GM23338 (cell line): ENCODE data around the gene RSPH6A. TPM values are rescaled to one million over a fixed set of nuclear protein-coding genes. Genes with fewer than 3 reads are reported as not detected.

Source experiments
- ATAC-seq: fragments of 200-7000 bp; cut with Tn5 transposase; 3 replicates; pipeline ENCODE4 v1.9.1; 2020
- DNase-seq: peaks from one replicate; pipeline ENCODE4 v3.0.0-alpha.2; 2015; ENCODE audit warnings: low spot score
- H2AFZ ChIP-seq: fragments of 200-600 bp; sonication (generic); 2 replicates; pipeline ENCODE4 v1.8.0; 2016; ENCODE audit warnings: antibody characterized with exemption, mild to moderate bottlenecking, moderate library complexity
- H3F3A ChIP-seq: fragments of 200-600 bp; sonication (generic); replicated peaks from 2 replicates; pipeline ENCODE4 v1.8.0; 2017; ENCODE audit warnings: antibody characterized with exemption, mixed run types, low read depth
- H3K27ac ChIP-seq: fragments of 200-600 bp; sonication (generic); 2 replicates; pipeline ENCODE4 v1.6.1; 2016; ENCODE audit warnings: low read depth
- H3K27me3 ChIP-seq: fragments of 200-600 bp; sonication (generic); 2 replicates; pipeline ENCODE4 v1.8.0; 2016; ENCODE audit warnings: mild to moderate bottlenecking, mixed run types, moderate library complexity; ENCODE audit not compliant: insufficient read depth
- H3K36me3 ChIP-seq: fragments of 200-600 bp; sonication (generic); 2 replicates; pipeline ENCODE4 v1.8.0; 2016; ENCODE audit warnings: mild to moderate bottlenecking; ENCODE audit not compliant: insufficient read depth
- H3K4me1 ChIP-seq: fragments of 200-600 bp; sonication (generic); 2 replicates; pipeline ENCODE4 v1.8.0; 2016; ENCODE audit warnings: mild to moderate bottlenecking, moderate library complexity; ENCODE audit not compliant: insufficient read depth
- H3K4me2 ChIP-seq: fragments of 200-600 bp; sonication (generic); 2 replicates; pipeline ENCODE4 v1.7.1; 2017; ENCODE audit warnings: mixed run types
- H3K4me3 ChIP-seq: fragments of 200-600 bp; sonication (generic); 2 replicates; pipeline ENCODE4 v1.6.1; 2016; ENCODE audit warnings: mixed run types
- H3K79me2 ChIP-seq: fragments of 200-600 bp; sonication (generic); replicated peaks from 2 replicates; pipeline ENCODE4 v1.8.0; 2017; ENCODE audit warnings: mild to moderate bottlenecking; ENCODE audit not compliant: insufficient read depth
- H3K9me2 ChIP-seq: fragments of 200-600 bp; sonication (generic); 2 replicates; pipeline ENCODE4 v1.8.0; 2017; ENCODE audit not compliant: insufficient read depth
- H4K20me1 ChIP-seq: fragments of 200-600 bp; sonication (generic); replicated peaks from 2 replicates; pipeline ENCODE4 v1.8.0; 2017; ENCODE audit warnings: mild to moderate bottlenecking; ENCODE audit not compliant: insufficient read depth
- H3K27ac Mint-ChIP-seq: 2 replicates; pipeline ENCODE4 v1.8.0; 2020; ENCODE audit warnings: inconsistent platforms, mild to moderate bottlenecking, moderate library complexity, mixed read lengths
- H3K27me3 Mint-ChIP-seq: 3 replicates; pipeline ENCODE4 v1.8.0; 2022; ENCODE audit warnings: low read depth, mild to moderate bottlenecking, moderate library complexity, mixed read lengths, inconsistent platforms; ENCODE audit not compliant: insufficient read depth, poor library complexity
- H3K36me3 Mint-ChIP-seq: 3 replicates; pipeline ENCODE4 v1.8.0; 2021; ENCODE audit warnings: low read depth, mild to moderate bottlenecking, inconsistent platforms, moderate library complexity, mixed read lengths
- H3K4me1 Mint-ChIP-seq: 3 replicates; pipeline ENCODE4 v1.8.0; 2020; ENCODE audit warnings: mild to moderate bottlenecking, inconsistent platforms, mixed read lengths
- H3K4me3 Mint-ChIP-seq: 3 replicates; pipeline ENCODE4 v1.8.0; 2021; ENCODE audit warnings: moderate library complexity, mild to moderate bottlenecking, inconsistent platforms, mixed read lengths
- H3K9me3 Mint-ChIP-seq: 3 replicates; pipeline ENCODE4 v1.8.0; 2020; ENCODE audit warnings: moderate library complexity, mild to moderate bottlenecking, inconsistent platforms, mixed read lengths
- EZH2 ChIP-seq: fragments of 200-600 bp; sonication (generic); IDR thresholded peaks from one replicate; pipeline ENCODE4 v1.8.0; 2017; ENCODE audit warnings: antibody characterized with exemption, mild to moderate bottlenecking, low read depth; ENCODE audit not compliant: unreplicated experiment
- JUNB ChIP-seq: IDR thresholded peaks from one replicate; pipeline ENCODE4 v1.6.1; 2016; ENCODE audit warnings: antibody characterized with exemption; ENCODE audit not compliant: unreplicated experiment
- NANOG ChIP-seq: IDR thresholded peaks from 2 replicates; pipeline ENCODE4 v1.6.1; 2016; ENCODE audit warnings: antibody characterized with exemption, borderline replicate concordance
- POLR2AphosphoS5 ChIP-seq: IDR thresholded peaks from 2 replicates; pipeline ENCODE4 v1.6.1; 2016; ENCODE audit warnings: antibody characterized with exemption, low read depth
- REST ChIP-seq: IDR thresholded peaks from one replicate; pipeline ENCODE4 v1.6.1; 2018; ENCODE audit warnings: antibody characterized with exemption; ENCODE audit not compliant: unreplicated experiment
- ZNF114 ChIP-seq: fragments of 250-450 bp; sonication (Bioruptor Pico); IDR thresholded peaks from 2 replicates; pipeline ENCODE4 v1.5.0; 2020; ENCODE audit warnings: mild to moderate bottlenecking, moderate library complexity
- ZNF331 ChIP-seq: fragments of 250-450 bp; sonication (Bioruptor Pico); IDR thresholded peaks from 2 replicates; pipeline ENCODE4 v1.5.0; 2020; ENCODE audit warnings: low read depth, mild to moderate bottlenecking, moderate library complexity
- polyA plus RNA-seq: library from polyadenylated mRNA; unstranded; fragments of >200 nt; fragmentation: Nextera tagmentation; extraction: Ambion mirVana; gene quantifications from 2 replicates; pipeline ENCODE4 v1.2.1, GENCODE V29; 2016
- total RNA-seq: library from RNA; depleted of rRNA; stranded (reverse); fragments of >200 nt; shearing (Covaris generic); gene quantifications from 2 replicates; pipeline ENCODE4 v1.2.3, GENCODE V29; 2014
- TF ChIP-seq, protein P1 (sequence below), 2 experiments: fragments of 200-600 bp in 1 of 2; sonication (generic) in 1 of 2; conservative IDR thresholded peaks; 2 replicates each; pipeline versions ENCODE4 v1.5.1 to v1.6.1; 2016 to 2017; ENCODE audit warnings: antibody characterized with exemption in 2 of 2, low read depth in 2 of 2, mild to moderate bottlenecking in 2 of 2, moderate library complexity in 1 of 2
- TF ChIP-seq, protein P2 (sequence below): IDR thresholded peaks from 2 replicates; pipeline ENCODE4 v1.6.1; 2016; ENCODE audit warnings: antibody characterized with exemption

RSPH6A gene
- total and polyA plus RNA-seq, 2 experiments from 2014 or later: 0.11 to 0.21 TPM

- no peak overlapping the region for H3K4me2 ChIP-seq
- DNase-seq (peak; percentile 36), ATAC-seq (peak; percentile 63)
- H3K36me3 ChIP-seq: peaks cover 8% of the 10 kb centered on the region
- H3K9me2 ChIP-seq: no peaks in the 10 kb centered on the region
- no peak overlapping the region for H3K4me3 ChIP-seq
- H3K27me3 ChIP-seq: no peaks in the 10 kb centered on the region
- no peaks in the 10 kb centered on the region for H3K79me2 ChIP-seq
- H2AFZ ChIP-seq: no peak overlapping the region
- Mint-ChIP-seq H3K4me1 (no peaks in the 10 kb centered on the region; the same call in 2 of the 3 replicates), H3K27me3 (peaks cover 17% of the 10 kb centered on the region), H3K27ac (no peak overlapping the region), H3K9me3 (no peaks in the 10 kb centered on the region), H3K36me3 (peaks cover 93% of the 10 kb centered on the region), H3K4me3 (no peak overlapping the region)
- peaks cover 6% of the 10 kb centered on the region; the same call in 1 of the 2 replicates for H3F3A ChIP-seq
- H4K20me1 ChIP-seq: no peaks in the 10 kb centered on the region; the same call in 1 of the 2 replicates
- no peaks in the 10 kb centered on the region for H3K4me1 ChIP-seq
- TF ChIP-seq, protein P1, sequence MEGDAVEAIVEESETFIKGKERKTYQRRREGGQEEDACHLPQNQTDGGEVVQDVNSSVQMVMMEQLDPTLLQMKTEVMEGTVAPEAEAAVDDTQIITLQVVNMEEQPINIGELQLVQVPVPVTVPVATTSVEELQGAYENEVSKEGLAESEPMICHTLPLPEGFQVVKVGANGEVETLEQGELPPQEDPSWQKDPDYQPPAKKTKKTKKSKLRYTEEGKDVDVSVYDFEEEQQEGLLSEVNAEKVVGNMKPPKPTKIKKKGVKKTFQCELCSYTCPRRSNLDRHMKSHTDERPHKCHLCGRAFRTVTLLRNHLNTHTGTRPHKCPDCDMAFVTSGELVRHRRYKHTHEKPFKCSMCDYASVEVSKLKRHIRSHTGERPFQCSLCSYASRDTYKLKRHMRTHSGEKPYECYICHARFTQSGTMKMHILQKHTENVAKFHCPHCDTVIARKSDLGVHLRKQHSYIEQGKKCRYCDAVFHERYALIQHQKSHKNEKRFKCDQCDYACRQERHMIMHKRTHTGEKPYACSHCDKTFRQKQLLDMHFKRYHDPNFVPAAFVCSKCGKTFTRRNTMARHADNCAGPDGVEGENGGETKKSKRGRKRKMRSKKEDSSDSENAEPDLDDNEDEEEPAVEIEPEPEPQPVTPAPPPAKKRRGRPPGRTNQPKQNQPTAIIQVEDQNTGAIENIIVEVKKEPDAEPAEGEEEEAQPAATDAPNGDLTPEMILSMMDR (conservative IDR thresholded peaks at IDR 0.05; ENCODE audit: low read depth in 2 of 2): peak in 1 of 2 experiments; percentile 6; a peak in 1 of 4 replicates
- TF ChIP-seq POLR2AphosphoS5: no peak
- no peak overlapping the region for H3K27ac ChIP-seq
These were observed 12.5 kb upstream of the RSPH6A start for GRCh38 chr19:45827459-45828093.

- no peaks in the 10 kb centered on the region; the same call in 1 of the 2 replicates for H4K20me1 ChIP-seq
- peaks cover 6% of the 10 kb centered on the region; the same call in 1 of the 2 replicates for H3F3A ChIP-seq
- H3K36me3 ChIP-seq: peaks cover 8% of the 10 kb centered on the region
- no peaks in the 10 kb centered on the region for H3K9me2 ChIP-seq
- Mint-ChIP-seq H3K4me3 (no peak overlapping the region), H3K4me1 (no peaks in the 10 kb centered on the region; the same call in 2 of the 3 replicates), H3K9me3 (no peaks in the 10 kb centered on the region), H3K27me3 (peaks cover 18% of the 10 kb centered on the region), H3K36me3 (peaks cover 87% of the 10 kb centered on the region), H3K27ac (no peak overlapping the region)
- no peaks in the 10 kb centered on the region for H3K27me3 ChIP-seq
- no peak overlapping the region for H3K4me3 ChIP-seq
- H2AFZ ChIP-seq: no peak overlapping the region
- no peaks in the 10 kb centered on the region for H3K79me2 ChIP-seq
- DNase-seq (no peak), ATAC-seq (no peak)
- H3K4me2 ChIP-seq: no peak overlapping the region
- no peak overlapping the region for H3K27ac ChIP-seq
- H3K4me1 ChIP-seq: no peaks in the 10 kb centered on the region
- TF ChIP-seq ZNF331 (CRISPR knock-in tag) (no peak), REST (no peak), NANOG (no peak), EZH2 (no peak), JUNB (no peak), ZNF114 (CRISPR knock-in tag) (no peak)
- TF ChIP-seq, protein P2, sequence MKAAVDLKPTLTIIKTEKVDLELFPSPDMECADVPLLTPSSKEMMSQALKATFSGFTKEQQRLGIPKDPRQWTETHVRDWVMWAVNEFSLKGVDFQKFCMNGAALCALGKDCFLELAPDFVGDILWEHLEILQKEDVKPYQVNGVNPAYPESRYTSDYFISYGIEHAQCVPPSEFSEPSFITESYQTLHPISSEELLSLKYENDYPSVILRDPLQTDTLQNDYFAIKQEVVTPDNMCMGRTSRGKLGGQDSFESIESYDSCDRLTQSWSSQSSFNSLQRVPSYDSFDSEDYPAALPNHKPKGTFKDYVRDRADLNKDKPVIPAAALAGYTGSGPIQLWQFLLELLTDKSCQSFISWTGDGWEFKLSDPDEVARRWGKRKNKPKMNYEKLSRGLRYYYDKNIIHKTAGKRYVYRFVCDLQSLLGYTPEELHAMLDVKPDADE: no peak
These were observed 11.8 kb upstream of the RSPH6A start for GRCh38 chr19:45826934-45827333.
